ACHN (cell line): ENCODE results near the gene PHLPP1.
"Not testable (repeated sequence)": the region's sequence is repeated elsewhere in the genome, so short reads cannot be mapped to it uniquely, and the experiment has no call there.

Experiments
- DNase-seq: peaks from one replicate; pipeline ENCODE4 v3.0.0-alpha.2; 2015
- in situ Hi-C: cut with HindIII; loops from 2 replicates; pipeline ENCODE4 v1.10.0; 2017; ENCODE audit warnings: low sequenced_read_pairs, low pct_ligation_motif_present, low pct_unique_long_range_greater_than_20kb

The PHLPP1 gene

GRCh38 chr18:62788111-62788510, 72.8 kb downstream of the PHLPP1 start:
- in situ Hi-C loops, result no loop called here

GRCh38 chr18:62788876-62789275, 73.5 kb downstream of the PHLPP1 start:
- in situ Hi-C loops, result no loop called here
- no peak for DNase-seq

More at GRCh38 chr18:62788111-62788510, 72.8 kb downstream of the PHLPP1 start:
- no peak for DNase-seq

GRCh38 chr18:62790871-62791772, 75.8 kb downstream of the PHLPP1 start:
- in situ Hi-C loops, result no loop called here
- DNase-seq, result no peak

GRCh38 chr18:62792016-62792415, 76.7 kb downstream of the PHLPP1 start:
- in situ Hi-C loops, result no loop called here
- no peak for DNase-seq

- no peak for DNase-seq
- in situ Hi-C loops, result no loop called here
These were observed 80.5 kb downstream of the PHLPP1 start for GRCh38 chr18:62795813-62796212.

GRCh38 chr18:62796216-62796621, 80.9 kb downstream of the PHLPP1 start:
- no peak for DNase-seq
- in situ Hi-C loops, result no loop called here

GRCh38 chr18:62797329-62797728, 82.0 kb downstream of the PHLPP1 start:
- in situ Hi-C loops, result no loop called here
- DNase-seq, result no peak

- in situ Hi-C loops, result no loop called here
- no peak for DNase-seq
These were observed 84.6 kb downstream of the PHLPP1 start for GRCh38 chr18:62799977-62800376.

- no peak for DNase-seq
- in situ Hi-C loops, result no loop called here
These were observed 87.2 kb downstream of the PHLPP1 start for GRCh38 chr18:62802523-62802922.

GRCh38 chr18:62807396-62807795, 92.1 kb downstream of the PHLPP1 start:
- in situ Hi-C loops, result no loop called here
- no peak for DNase-seq

GRCh38 chr18:62808123-62808522, 92.8 kb downstream of the PHLPP1 start:
- in situ Hi-C loops, result no loop called here

GRCh38 chr18:62809445-62809844, 94.1 kb downstream of the PHLPP1 start:
- in situ Hi-C loops, DNase-seq: not testable (repeated sequence)

More at GRCh38 chr18:62808123-62808522, 92.8 kb downstream of the PHLPP1 start:
- no peak for DNase-seq

GRCh38 chr18:62809900-62810299, 94.6 kb downstream of the PHLPP1 start:
- in situ Hi-C loops, result no loop called here
- no peak for DNase-seq

- in situ Hi-C loops, result no loop called here
- no peak for DNase-seq
These were observed 95.3 kb downstream of the PHLPP1 start for GRCh38 chr18:62810682-62811081.

- in situ Hi-C loops, result no loop called here
These were observed 96.3 kb downstream of the PHLPP1 start for GRCh38 chr18:62811674-62812073.

GRCh38 chr18:62812242-62812641, 96.9 kb downstream of the PHLPP1 start:
- in situ Hi-C loops, result no loop called here
- DNase-seq, result no peak

More at GRCh38 chr18:62811674-62812073, 96.3 kb downstream of the PHLPP1 start:
- no peak for DNase-seq

GRCh38 chr18:62812876-62813275, 97.5 kb downstream of the PHLPP1 start:
- no peak for DNase-seq

GRCh38 chr18:62814132-62814759, 98.9 kb downstream of the PHLPP1 start:
- no peak for DNase-seq
- in situ Hi-C loops, result no loop called here

More at GRCh38 chr18:62812876-62813275, 97.5 kb downstream of the PHLPP1 start:
- in situ Hi-C loops, result no loop called here

GRCh38 chr18:62825382-62825781, 110.0 kb downstream of the PHLPP1 start:
- no peak for DNase-seq
- in situ Hi-C loops, result no loop called here

- in situ Hi-C loops, result no loop called here
- DNase-seq, result no peak
These were observed 112.1 kb downstream of the PHLPP1 start for GRCh38 chr18:62827397-62827796.
